Stimulated activated CD4-positive, alpha-beta T cell treated with anti-CD3 and anti-CD28 coated beads, Interleukin-2, amount 100 ng/mL, for 4 hours (primary cell): ENCODE results near the gene TBC1D12.
"Not testable (repeated sequence)": the region's sequence is repeated elsewhere in the genome, so short reads cannot be mapped to it uniquely, and the experiment has no call there.

ENCODE experiments used
- DNase-seq: peaks from one replicate; pipeline ENCODE4 v3.0.0-alpha.2; 2020; ENCODE audit warnings: low read depth

TBC1D12 gene

DNA sequence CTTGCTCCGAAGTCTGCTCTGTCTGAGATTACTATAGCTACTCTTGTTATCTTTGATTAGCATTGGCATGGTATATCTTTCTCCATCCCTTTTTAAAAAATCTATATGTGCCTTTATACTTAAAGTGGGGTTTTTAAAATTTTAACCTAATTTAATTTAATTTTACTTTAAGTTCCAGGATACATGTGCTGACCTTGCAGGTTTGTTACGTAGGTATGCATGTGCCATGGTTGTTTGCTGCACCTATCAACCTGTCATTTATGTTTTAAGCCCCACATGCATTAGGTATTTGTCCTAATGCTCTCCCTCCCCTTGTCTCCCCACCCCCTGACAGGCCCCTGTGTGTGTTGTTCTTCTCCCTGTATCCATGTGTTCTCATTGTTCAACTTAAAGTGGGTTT, 54.6 kb downstream of the TBC1D12 start:
- DNase-seq = no peak

DNA sequence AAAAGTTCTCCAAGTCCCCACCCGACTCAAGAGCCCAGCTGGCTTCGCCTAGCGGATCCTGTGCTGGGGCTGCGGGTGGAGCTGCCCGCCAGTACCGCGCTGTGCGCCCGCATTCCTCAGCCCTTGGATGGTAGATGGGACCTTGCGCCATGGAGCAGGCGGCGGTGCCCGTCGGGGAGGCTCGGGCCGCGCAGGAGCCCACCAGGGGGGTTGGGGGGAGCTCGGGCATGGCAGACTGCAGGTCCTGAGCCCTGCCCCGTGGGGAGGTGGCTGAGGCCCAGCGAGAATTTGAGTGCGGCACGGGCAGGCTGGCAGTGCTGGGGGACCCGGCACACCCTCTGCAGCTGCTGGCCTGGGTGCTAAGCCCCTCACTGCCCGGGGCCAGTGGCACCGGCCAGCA, 57.0 kb downstream of the TBC1D12 start:
- DNase-seq = no peak

- DNase-seq = no peak
These were observed 59.2 kb downstream of the TBC1D12 start for GRCh38 chr10:94461503-94461902.

DNA sequence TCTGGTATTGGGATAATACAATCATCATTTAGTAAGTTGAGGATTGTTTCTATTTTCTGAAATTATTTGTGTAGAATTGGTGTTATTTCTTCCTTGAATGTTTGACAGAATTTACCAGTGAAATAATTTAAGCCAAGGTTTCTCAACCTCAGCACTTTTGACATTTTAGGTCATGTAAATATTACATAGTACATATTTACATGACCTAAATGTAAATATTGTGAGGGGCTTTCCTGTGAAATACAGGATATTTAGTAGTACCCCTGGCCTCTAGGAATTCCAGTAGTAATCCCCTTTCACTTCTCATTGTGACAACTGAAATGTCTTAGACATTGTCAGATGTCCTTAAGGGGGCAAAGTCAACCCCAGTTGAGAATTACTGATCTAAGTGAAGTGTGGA, 59.8 kb downstream of the TBC1D12 start:
- no peak for DNase-seq

DNA sequence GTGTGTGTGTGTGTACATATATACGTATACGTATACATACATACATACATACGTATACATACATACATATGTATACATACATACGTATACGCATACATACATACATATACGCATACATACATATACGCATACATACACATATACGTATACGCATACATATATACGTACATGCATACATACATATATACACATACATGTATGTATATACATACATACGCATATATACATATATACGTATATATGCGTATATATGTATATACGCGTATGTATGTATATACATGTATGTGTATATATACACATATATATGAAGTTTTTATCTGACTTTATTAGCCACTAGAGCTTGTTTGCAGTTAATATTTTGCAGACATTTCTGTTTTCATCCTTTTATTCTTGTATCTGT, 63.3 kb downstream of the TBC1D12 start:
- no peak for DNase-seq

GRCh38 chr10:94481410-94481809, 79.1 kb downstream of the TBC1D12 start:
- no peak for DNase-seq

DNA sequence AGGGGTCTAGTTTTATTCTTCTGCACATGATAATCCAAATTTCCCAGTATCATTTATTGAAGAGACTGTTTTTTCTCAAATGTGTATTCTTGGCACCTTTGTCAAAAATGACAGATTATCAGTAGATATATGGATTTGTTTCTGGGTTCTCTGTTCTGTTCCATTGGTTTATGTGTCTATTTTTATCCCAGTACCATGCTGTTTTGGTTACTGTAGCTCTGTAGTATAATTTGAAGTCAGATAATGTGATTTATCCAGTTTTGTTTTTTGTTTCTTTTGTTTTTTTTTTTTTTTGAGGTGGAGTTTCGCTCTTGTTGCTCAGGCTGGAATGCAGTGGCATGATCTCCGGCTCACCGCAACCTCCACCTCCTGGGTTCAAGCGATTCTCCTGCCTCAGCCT, 81.6 kb downstream of the TBC1D12 start:
- no peak for DNase-seq

GRCh38 chr10:94485094-94485493, 82.8 kb downstream of the TBC1D12 start:
- DNase-seq = no peak

- no peak for DNase-seq
These were observed 85.2 kb downstream of the TBC1D12 start for GRCh38 chr10:94487575-94487974.

- DNase-seq = no peak
These were observed 86.8 kb downstream of the TBC1D12 start for GRCh38 chr10:94489107-94489506.

DNA sequence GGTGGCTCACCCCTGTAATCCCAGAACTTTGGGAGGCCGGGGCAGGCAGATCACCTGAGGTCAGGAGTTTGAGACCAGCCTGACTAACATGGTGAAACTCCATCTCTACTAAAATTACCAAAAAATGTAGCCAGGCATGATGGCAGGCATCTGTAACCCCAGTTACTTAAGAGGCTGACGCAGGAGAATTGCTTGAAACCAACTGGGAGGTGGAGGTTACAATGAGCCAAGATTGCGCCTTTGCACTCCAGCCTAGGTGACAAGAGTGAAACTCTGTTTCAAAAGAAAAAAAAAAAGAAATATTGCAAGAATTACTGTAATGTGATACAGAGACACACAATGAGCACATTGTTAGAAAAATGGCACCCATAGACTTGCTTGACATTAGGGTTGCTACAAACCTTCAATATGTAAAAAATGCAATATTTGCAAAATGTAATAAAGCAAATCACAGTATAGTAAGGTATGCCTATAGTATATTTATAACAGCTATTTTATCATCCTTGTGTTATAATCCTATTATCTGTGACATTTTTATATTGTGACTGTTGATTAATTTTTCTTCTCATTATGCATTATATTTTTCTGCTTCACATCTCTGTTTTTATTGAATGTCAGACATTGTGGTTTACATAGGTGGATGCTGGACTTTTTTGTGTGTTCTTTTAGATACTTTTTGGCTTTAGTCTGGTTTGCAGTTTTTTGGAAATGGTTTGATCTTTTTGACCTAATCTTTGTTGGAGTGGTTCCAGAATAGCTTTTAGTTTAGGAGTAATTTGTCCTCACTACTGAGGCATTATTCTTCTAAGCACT, 87.8 kb downstream of the TBC1D12 start:
- DNase-seq = no peak

DNA sequence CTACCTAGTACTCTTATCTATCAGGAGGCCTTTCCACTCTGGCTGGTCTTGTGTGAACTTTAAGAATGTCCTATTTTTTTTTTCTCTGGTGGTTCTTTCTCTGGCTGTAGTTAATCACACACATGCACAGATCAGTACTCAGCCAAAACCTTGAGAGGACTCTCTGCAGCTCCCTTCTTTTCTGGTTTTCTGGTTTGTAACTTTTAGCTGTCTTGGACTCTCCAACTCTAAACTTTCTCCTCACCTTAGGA, 88.4 kb downstream of the TBC1D12 start:
- DNase-seq = no peak

DNA sequence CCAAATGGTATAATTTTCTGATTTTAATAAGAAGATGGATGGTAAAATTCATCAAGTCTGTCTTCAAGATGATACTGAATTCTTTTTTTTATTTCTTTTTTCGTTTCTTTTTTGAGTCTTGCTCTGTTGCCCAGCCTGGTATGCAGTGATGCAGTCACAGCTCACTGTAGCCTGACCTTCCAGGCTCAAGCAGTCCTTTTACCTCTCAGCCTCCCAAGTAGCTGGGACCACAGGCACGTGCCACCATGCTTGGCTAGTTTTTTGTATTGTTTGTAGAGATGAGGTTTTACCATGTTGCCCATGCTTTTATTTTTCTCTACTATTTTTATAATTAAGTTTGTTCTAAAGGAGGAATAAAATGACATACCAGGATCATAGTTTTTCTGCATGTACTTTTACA, 91.1 kb downstream of the TBC1D12 start:
- DNase-seq = no peak

GRCh38 chr10:94496010-94496409, 93.7 kb downstream of the TBC1D12 start:
- DNase-seq = no peak

DNA sequence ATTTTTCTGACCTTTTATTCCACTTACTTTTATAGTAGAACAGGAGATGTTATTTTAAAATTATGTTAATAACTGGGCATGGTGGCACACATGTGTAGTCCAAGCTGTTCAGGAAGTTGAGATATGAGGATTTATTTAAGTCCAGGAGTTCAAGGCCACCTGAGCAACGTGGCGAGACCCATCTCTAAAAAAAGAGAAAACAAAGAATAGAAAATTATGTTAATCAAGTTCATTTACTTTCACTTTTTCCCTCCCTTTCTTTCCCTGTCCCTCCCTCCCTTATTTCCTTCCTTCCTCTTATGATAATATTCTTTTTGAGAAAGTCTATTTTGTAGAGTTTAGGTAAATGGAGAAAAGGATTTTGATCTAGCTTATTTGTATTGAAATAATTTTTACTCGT, 94.3 kb downstream of the TBC1D12 start:
- DNase-seq = no peak

DNA sequence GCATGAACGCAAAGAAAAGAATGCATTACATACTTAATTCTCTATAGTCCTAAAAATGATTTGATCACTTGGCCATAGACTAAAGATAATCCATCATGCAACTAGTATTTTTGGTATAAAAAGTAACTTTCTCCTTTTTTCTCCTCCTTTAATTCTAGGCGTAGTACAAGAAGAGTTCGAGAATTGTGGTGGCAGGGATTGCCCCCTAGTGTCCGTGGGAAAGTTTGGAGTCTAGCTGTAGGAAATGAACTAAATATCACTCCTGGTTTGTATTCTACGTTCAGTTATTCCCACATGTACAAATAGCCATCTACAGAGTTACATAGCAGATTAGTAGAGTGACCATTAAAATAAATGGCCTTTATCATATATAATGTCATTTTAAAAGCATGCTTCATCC, 97.7 kb downstream of the TBC1D12 start:
- no peak for DNase-seq

- no peak for DNase-seq
These were observed 119.2 kb downstream of the TBC1D12 start for GRCh38 chr10:94521276-94522250.

- no peak for DNase-seq
These were observed 121.8 kb downstream of the TBC1D12 start for GRCh38 chr10:94524146-94524545.

- DNase-seq = no peak
These were observed 122.4 kb downstream of the TBC1D12 start for GRCh38 chr10:94524711-94525110.

- DNase-seq = not testable (repeated sequence)
These were observed 129.2 kb downstream of the TBC1D12 start for GRCh38 chr10:94531550-94531949.

DNA sequence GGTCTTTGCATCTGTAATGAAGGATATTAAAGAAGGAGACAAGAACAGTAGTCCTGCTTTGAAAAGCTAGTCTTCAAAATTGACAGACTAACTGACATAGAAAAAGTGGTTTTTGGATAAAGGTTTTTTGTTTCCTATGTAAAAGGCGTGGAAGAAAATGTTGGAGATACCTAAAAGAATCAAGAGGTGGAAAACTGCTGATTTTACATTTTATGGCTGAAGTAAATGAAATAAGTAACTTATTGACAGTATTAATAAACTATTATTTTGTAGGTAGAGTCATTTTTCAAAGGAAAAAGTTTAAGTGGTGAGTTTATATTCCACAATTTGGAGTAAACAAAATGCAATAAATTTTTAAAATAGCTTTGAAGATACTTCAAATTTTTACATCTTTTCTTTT, 130.7 kb downstream of the TBC1D12 start:
- DNase-seq = no peak

DNA sequence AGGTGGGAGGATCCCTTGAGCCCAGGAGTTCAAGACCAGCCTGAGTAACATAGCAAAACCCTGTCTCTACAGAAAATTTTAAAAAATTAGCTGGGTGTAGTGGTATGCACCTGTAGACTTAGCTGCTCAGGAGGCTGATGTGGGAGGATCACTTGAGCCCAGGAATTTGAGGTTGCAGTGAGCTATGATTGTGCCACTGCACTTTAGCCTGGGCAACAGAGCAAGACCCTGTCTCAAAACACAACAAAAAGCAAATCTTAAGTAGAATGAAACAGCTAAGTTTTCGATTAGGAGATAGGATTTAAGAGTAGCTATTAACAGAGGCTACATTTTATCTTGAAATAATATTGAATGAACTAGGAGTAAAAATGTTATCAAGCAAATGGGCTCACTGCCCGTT, 139.9 kb downstream of the TBC1D12 start:
- DNase-seq = not testable (repeated sequence)

DNA sequence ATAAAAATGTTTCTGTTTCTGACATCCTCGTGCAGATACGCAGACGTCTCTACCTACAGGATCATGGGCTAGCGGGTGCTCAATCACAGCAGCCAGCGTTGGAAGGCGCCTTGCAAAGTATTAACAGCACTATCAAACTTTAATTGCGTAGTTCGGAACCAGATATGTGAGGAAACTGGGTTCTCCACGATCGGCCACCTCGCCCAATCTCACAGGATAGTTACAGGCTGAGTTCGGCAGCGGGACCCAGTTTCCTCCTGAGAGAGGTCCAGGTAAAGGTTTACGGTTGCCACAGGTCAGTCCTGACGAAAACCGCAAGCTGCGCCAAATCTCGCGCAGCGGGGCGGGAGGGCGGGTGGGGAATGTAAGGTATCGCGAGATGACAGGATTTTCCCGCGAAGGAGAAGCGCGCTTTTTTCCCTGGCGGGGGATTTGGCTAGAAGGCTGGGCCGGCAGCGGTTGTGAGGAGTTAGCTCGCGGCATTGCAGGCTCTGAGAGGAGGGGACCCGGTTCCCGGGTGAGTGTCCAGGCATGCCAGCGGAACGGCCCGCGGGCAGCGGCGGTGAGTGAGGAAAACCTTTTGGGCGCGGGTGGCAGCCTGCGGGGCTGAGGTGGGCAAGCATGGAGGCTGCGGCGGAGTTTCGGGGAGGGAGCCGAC, 143.2 kb downstream of the TBC1D12 start, which contains the start of gene HELLS:
Gene HELLS, plus strand, starts transcription at position 398 of the 658 bp plus-strand sequence. Its CDS starts 134 bp downstream, at position 532.
- peak; percentile 51 for DNase-seq
